Stimulated activated CD4-positive, alpha-beta T cell treated with anti-CD3 and anti-CD28 coated beads, Interleukin-1b, Interleukin-23, amount 100 ng/mL, for 24 hours (primary cell): ENCODE data around the gene TMEM60.
A peak's percentile ranks its signal among the peaks of the same experiment; 100 is the strongest.
"Not testable (repeated sequence)": the region's sequence is repeated elsewhere in the genome, so short reads cannot be mapped to it uniquely, and the experiment has no call there.

ENCODE experiments used
- DNase-seq, 4 experiments: peaks; one replicate each; pipeline ENCODE4 v3.0.0-alpha.2; 2020; ENCODE audit warnings: low read depth in 4 of 4, low spot score in 1 of 4

TMEM60 gene, protein sequence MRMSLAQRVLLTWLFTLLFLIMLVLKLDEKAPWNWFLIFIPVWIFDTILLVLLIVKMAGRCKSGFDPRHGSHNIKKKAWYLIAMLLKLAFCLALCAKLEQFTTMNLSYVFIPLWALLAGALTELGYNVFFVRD

DNA sequence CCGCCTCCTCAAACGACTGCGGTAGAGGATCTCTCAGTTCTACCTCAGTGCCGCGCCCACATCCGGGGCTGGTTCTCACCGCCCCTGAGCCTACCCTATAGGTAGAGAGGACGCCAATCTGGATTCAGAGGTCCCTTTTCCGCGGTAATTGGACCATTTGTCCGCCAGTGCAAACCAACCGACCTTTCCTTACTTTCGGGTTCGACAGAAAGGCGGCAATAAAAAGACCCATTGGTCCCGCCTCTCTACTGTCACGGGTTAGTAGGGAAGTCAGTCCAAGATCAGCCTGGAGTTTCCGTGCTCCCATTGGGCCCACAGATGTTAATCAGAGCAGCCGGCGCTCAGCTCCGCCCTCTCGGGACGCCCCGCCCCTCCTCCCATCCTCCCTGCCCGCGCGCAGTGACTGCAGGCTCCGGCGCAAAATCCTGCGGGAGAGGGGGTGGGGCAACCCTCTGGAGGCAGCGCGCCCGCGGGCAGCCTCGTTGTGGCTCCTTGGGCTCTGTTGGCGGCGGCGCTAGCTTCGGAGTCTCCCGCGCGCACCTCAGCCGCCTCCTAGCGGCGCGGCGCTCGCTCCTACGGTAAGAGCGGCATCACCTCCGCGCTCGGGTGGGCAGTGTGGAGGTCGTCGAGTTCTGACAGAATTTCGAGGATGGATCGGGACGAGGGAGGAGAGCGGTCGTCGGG is at the start of gene TMEM60, which contains the start of gene PHTF2:
Gene TMEM60 (minus strand): TSS at position 41 of the 684 bp plus-strand sequence. CDS start 4,061 bp downstream, outside the sequence.
Gene PHTF2 (plus strand): TSS at position 380 of the 684 bp plus-strand sequence.
- DNase-seq = peak; percentile 82 to 92 (median 88)

DNA sequence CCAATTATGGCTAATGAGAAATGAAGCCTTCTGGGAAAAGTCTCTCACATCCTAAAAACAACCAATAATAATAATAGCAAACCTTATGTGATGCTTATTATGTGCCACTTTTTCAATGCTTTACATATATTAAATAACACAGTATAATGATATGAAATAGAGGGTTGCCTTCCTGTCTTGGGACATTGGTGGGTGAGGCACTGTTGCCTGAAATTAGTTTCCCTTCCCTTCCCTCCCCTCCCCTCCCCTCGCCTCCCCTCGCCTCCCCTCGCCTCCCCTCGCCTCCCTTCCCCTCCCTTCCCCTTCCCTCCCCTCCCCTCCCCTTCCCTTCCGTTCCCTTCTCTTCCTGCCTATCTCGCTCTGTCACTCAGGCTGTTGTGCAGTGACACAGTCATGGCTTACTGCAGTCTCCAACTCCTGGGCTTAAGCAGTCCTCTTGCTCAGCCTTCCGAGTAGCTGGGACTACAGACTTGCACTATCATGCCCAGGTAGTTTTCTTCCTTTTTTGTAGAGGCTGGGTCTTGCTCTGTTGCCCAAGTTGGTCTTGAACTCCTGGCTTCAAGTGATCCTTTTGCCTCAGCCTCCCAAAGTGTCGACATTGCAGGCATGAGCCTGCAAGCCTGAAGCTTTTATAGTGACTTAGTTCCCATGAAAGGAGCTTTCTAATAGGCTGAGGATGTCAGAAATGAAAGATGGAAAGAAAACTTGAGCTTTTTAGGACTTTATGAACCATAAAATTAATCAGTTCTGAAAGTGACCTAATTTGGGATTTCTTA is 48.3 kb upstream of the TMEM60 start:
- DNase-seq = no peak

DNA sequence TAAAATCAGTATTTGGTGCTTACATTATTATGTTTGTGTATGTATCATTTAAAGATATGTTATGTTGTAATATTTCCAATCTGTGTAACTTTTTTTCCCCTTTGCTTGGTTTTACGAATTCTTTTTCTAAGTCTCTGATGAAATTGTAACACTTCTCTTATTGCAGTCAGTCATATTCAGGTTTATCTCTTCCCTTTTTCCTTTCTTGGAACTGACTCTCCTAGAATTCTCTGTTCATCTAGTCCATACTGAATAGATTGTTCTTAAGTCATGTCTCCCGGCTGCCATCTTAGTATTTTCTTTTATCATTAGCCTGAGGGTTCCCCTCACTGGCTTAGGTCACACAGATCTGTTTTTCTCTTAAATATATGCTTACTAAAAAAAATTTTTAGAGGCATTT is 45.0 kb upstream of the TMEM60 start:
- no peak for DNase-seq

DNA sequence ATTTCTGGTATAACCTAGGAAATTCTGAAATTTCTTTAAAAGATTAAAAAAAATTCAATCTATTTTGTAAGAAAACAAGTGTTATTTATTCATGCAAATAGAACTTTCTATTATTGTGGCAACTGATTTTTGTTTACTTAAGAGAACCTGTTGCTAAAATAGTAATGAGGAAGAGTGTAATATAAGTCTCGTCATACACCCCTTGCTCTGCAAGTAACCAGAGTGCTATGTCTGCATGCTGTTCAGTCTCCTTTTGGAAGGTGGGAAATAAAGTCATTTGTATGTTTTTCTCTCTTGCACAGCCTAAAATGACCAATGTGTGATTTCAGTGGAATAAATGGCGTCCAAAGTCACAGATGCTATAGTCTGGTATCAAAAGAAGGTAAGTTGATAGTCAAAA is 41.7 kb upstream of the TMEM60 start:
- no peak for DNase-seq

DNA sequence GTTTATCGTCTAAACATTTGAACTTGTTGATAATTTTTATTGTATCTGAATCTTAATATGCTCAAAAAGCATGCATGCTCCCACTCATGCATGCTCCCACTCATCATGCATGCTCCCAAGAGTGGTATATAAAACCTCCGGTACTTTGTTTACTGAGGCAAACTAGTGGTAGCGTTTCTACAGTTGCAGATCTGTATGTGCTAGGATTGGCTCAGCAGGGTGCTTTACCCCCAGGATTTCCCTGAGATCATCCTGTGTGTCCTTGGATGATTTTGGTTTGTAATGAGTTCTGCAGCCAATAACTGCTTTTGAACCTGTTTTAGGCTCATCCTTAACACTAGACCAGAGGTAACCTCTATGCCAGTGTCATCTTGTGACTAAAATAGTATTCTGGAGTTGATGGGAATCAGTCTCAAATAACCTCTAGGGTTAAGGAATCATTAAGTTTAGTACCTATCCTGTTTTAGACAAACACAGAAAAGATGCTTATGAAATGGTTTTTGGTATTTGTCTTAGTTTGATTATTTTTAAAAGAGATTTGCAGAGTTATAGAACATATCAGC is 40.8 kb upstream of the TMEM60 start:
- no peak for DNase-seq

DNA sequence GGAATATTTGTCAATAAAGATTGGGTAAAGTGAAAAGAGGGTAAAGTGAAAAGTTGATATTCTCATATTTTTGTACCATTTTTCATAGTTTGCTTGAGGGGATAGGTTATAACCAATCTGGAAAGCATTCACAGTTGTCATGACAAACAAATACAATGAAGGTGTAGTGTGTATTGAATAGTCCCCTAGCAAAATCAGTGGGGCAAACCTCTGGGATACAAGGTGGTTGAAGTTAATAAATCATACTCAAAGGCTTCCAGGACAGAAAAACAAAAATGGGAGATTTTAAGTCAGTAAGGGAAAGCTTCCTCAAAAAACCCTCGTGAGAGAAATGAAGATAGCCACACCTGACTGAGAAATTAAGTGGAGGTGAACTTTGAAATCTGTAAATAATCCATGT is 39.7 kb upstream of the TMEM60 start:
- no peak for DNase-seq

DNA sequence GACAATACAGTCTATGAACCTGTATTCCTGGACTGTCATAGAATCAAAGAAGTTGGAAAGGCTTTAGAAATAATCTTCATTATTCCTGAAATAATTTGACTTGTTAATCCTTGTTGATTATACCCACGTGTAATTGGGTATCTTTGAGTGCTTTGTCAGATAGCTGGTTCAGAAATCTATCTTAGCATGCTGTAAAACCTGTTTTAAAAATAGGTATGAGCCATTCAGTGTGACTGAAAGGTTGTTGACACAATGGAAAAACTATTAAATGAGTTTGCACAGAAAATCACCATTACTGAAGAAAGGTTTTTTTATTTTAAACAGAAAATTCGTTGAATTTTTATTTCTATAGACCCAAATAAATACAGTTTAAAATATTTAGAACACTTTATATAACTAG is 39.0 kb upstream of the TMEM60 start:
- DNase-seq = no peak

DNA sequence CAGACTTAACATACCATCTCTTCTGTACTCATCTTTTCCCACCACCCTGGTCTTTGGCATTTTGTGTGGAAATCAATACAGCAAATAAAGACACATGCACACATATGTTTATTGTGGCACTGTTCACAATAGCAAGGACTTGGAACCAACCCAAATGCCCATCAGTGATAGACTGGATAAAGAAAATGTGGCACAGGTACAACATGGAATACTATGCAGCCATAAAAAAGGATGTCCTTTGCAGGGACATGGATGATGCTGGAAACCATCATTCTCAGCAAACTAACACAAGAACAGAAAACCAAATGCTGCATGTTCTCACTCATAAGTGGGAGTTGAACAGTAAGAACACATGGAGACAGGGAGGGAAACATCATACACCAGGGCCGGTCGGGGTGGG is 38.2 kb upstream of the TMEM60 start:
- not testable (repeated sequence) for DNase-seq

DNA sequence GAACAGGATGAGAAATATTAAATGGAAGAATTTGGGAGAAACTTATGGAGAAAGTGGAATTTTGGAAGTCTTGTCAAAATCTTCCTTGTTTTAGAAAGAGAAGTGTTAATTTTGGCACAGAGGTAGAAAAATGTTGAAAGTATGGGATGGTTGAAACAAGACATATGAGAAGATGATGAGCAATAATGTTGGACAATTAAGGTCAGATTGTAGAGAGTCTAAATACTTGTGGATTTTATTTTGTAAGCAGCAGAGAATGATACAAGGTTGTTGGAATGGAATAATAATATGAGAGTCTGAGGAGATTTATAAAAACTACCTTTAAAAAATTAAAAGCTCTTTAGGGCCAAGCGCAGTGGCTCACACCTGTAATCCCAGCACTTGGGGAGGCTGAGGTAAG is 34.9 kb upstream of the TMEM60 start:
- no peak for DNase-seq

DNA sequence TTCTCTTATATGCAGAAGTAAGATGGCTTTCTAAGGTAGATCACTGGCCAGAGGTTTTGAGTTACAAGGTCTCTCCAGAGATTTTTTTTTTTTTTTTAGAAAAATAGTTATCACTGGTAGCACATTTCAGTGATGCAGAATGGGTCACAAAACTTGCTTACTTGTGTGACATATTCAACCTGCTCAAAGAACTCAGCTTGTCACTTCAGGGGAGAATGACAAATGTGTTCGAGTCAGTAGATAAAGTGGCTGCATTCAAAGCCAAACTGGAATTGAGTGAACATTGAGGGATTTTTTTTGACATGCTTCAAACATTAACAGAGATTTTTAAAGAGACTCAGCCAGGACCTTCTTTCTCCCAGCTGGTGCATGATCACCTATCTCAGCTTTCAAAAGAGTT is 33.7 kb upstream of the TMEM60 start:
- DNase-seq = no peak

DNA sequence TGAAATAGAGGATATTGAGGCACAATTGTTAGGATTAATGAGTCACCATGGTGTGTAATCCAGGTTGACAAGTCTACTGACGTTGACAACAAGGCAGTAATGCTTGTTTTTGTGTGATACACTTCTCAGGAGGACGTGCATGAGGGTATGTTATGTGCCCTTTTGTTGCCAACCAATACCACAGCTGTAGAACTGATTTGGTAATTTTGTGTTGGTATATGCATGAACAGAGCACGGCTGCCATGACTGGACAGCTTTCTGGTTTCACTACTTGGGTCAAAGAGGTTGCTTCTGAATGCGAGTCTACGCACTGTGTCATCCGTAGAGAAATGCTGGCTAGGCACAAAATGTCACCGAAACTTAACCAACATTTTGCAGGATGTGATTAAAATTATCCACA is 33.2 kb upstream of the TMEM60 start:
- peak in 1 of 4 experiments; percentile 27 for DNase-seq

DNA sequence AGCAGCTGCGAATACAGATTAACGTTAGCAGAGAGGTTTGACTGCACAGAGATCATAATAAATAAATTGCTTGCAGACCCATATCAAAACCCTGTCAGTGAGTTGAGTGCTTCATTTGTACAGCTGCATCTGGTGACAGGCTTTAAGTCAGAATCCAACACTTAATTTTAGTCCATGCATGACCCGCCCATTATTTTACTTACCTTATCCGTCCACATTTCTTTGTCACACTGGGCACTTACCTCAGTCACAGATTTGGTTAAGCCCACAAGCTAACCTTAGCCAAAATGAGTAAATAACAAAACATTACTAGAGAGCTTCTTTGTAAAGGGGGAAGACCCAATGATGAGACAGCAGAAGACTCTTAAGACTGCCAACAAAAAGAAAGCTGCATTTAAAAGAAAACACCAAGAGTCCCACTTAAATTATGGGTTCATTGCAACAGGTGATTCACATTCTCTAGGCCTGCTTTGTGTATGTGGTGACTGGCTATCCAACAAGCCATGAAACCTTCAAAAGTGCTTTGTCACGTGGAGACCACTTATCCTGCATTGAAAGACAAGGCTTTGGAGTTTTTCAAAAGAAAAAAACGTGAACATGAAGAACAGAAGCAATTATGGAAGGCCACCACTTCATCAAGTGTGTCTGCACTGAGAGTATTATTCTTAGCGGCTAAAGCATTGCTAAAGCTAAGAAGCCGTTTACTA is 32.6 kb upstream of the TMEM60 start:
- DNase-seq = no peak

DNA sequence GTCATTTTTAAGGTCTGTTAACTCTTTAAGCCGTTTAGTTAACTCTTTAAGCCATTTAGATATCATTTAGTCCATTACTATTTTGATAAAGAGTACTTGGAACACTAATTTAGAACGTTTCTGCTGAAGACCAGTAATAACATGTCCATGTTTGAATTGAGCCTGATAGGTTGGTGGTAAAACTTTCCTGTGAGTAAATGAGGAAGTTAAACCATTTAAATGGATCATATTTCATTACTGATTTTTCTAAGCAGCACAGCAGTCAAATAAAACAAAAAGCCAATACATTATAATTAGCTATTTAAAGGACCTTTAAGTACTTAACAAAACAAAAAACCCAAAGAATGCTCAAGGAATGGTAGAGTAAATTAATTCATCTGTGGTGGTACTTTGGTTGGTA is 29.8 kb upstream of the TMEM60 start:
- DNase-seq = no peak

DNA sequence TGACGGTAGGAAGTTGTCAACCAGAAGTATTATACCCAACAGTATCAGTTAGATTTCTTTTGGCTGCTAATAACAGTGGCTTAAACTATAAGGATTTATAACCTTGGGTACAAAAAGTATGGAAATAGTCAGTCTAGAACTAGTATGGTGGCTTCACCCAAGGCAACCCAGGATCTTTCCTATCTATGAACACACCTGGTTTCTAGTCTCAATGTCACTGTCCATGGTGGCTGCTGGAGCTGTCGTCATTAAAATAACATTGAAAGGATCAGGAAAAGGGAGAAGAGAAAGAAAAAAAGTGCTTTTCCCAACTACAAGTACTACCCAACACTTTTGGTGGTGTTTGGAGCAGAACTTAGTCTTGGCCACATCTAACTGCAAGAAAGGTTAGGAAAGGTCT is 28.1 kb upstream of the TMEM60 start:
- no peak for DNase-seq

DNA sequence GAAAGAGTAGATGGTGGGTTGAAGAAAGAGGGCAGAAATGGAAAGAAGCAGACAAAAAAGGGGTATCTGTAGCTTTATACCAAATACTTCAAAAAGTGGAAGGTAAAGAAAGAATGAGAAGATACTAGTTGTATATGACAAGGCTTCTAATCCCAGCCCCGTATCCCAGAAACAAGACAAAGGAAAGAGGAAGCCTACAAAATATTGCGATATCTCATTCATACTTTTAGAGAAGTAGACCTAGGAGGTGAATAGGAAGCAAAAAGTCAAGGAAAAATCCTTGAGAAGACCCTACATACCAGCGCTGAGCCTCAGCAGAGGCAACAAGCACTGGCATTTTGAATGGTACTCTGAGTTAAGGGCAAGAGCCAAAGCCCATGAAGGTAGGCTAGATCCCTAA is 26.9 kb upstream of the TMEM60 start:
- no peak for DNase-seq

DNA sequence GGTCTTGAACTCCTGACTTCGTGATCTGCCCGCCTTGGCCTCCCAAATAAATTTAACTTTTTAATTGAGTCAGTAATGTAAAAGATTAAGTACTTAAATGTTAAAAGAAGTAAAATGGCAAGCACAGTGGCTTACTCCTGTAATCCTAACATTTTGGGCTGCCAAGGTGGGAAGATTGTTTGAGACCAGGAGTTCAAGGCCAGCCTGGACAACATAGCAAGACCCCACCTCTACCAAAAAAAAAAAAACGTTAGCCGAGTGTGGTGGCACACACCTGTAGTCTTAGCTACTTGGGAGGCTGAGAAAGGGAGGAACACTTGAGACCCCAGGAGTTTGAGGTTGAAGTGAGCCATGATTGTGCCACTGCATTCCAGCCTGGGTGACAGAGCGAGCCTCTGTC is 26.4 kb upstream of the TMEM60 start:
- no peak for DNase-seq

DNA sequence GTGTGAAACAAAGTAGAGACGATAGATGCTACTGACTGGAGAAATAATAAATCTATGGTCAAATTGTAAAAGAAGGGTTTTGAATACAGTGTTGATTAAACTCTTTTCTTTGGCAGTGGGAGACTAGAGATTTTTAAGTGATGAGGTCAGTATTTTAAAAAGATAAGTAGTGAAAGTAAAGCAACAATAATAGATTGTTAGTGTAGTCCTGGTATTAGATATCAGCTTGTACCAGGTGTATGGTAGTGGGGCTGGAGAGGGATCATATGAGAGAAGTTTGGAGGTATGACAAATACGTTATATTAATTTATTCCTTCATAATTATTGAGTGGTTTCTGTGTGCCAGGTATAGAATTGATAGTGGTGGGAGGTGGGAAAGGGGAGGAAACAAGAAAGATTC is 25.6 kb upstream of the TMEM60 start:
- DNase-seq = no peak

DNA sequence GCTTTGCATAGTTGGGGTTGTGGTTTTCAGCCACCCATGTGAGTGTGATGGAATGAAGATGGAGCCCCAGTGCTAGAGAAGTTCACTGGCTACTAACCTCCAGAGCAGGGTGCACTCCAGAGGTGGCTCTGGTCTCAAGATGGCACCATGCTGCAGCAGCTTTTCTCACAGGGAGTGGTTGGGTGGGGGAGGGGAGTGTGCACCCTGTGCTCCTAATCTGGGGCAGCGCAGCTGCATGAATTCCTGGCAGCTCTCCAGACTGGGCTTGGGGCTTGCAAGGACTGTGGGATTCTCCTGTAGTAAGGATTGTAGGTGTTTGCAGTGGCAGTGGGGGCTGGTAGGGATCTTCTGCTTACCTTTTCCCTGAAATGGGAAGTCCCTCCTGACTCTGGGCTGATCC is 24.0 kb upstream of the TMEM60 start:
- DNase-seq = no peak

DNA sequence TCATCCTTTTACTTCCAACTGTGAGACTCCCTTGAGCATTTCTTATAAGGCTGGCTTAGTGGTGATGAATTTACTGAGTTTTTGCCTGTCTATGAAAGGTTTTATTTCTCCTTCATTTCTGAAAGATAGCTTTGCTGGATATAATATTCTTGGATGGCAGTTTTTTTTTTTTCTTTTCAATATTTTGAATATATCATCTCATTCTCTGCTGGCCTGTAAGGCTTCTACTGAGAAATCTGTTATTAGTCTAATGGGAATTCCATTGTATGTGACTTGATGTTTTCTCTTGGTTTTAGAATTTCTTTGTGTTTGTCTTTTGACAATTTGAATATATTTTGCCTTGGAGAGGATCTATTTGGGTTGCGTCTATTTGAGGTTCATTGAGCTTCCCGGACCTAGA is 22.7 kb upstream of the TMEM60 start:
- DNase-seq = no peak

DNA sequence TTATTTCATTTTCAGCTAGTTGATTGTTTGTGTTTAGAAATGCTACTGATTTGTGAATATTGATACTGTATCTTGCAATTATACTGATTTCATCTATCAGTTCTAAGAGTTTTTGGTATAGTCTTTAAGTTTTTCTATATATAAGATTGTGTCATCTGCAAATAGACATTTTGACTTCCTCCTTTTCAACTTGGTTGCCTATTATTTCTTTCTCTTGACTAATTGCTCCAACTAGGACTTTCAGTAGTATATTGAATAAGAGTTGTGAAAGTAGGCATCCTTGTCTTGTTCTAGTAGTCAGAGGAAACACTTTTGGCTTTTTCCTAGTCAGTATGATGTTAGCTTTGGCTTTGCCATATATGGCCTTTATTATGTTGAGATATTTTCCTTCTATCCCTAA is 20.8 kb upstream of the TMEM60 start:
- no peak for DNase-seq

DNA sequence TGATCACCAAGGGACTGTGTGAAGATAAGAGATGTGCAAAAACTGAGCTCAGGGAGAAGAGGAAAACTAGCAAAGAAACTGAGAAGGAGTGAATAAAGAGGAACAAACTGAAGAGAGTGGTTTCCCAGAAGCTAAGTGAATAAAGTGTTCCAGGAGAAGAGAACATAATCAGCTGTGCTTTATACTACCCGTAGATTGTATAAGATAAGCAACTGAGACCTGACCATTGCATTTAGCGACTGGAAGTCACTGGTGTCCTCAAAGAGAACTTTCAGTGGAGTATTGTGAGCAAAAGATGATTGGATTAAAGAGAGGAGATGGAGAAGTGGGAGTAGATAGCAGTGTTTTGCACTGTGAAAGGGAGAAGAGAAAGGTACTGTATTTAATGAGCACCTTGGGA is 14.9 kb upstream of the TMEM60 start:
- DNase-seq = no peak
